SK-N-SH (cell line): ENCODE data around the gene ZNF185.

Experiments used
- EZH2phosphoT487 ChIP-seq: fragments of 200-600 bp; sonication (generic); IDR thresholded peaks from 2 replicates; pipeline ENCODE4 v1.6.1; 2017; ENCODE audit warnings: low read depth, mixed run types, mild to moderate bottlenecking, antibody characterized with exemption, moderate library complexity, borderline replicate concordance
- FOXJ3 ChIP-seq: sonication (generic); formaldehyde crosslinking; IDR thresholded peaks from 2 replicates; pipeline ENCODE4 v1.5.1; 2020; ENCODE audit warnings: mild to moderate bottlenecking, missing genetic modification reagents
- MAX ChIP-seq: IDR thresholded peaks from 2 replicates; pipeline ENCODE4 v1.4.0; 2012; ENCODE audit warnings: low read depth
- MXI1 ChIP-seq: IDR thresholded peaks from 2 replicates; pipeline ENCODE4 v1.6.1; 2012; ENCODE audit warnings: mild to moderate bottlenecking, low read depth, low read length, improper control_type of control experiment
- PBX3 ChIP-seq: IDR thresholded peaks from 2 replicates; pipeline ENCODE4; 2012
- POLR2AphosphoS5 ChIP-seq: IDR thresholded peaks from 2 replicates; pipeline ENCODE4 v1.6.1; 2012; ENCODE audit warnings: low read depth, low read length
- RAD21 ChIP-seq: IDR thresholded peaks from 2 replicates; pipeline ENCODE4 v1.6.1; 2012; ENCODE audit warnings: mild to moderate bottlenecking, low read length
- RCOR1 ChIP-seq: fragments of 150-350 bp; IDR thresholded peaks from 2 replicates; pipeline ENCODE4 v1.6.1; 2017; ENCODE audit warnings: antibody characterized with exemption, low read length
- TAF1 ChIP-seq: IDR thresholded peaks from 2 replicates; pipeline ENCODE4 v1.6.1; 2012; ENCODE audit warnings: low read depth, mild to moderate bottlenecking, low read length, moderate library complexity, borderline replicate concordance
- USF1 ChIP-seq: IDR thresholded peaks from 2 replicates; pipeline ENCODE4 v1.4.0; 2012; ENCODE audit warnings: low read depth, borderline replicate concordance
- YY1 ChIP-seq: IDR thresholded peaks from 2 replicates; pipeline ENCODE4 v1.4.0; 2012; ENCODE audit warnings: low read depth, mild to moderate bottlenecking
- ZBTB33 ChIP-seq: IDR thresholded peaks from 2 replicates; pipeline ENCODE4 v1.4.0; 2012; ENCODE audit warnings: low read depth, borderline replicate concordance
- TF ChIP-seq, protein P1 (sequence below): fragments of 200-600 bp; sonication (generic); IDR thresholded peaks from 2 replicates; pipeline ENCODE4 v1.6.1; 2017; ENCODE audit warnings: antibody characterized with exemption, mild to moderate bottlenecking, moderate library complexity

DNA sequence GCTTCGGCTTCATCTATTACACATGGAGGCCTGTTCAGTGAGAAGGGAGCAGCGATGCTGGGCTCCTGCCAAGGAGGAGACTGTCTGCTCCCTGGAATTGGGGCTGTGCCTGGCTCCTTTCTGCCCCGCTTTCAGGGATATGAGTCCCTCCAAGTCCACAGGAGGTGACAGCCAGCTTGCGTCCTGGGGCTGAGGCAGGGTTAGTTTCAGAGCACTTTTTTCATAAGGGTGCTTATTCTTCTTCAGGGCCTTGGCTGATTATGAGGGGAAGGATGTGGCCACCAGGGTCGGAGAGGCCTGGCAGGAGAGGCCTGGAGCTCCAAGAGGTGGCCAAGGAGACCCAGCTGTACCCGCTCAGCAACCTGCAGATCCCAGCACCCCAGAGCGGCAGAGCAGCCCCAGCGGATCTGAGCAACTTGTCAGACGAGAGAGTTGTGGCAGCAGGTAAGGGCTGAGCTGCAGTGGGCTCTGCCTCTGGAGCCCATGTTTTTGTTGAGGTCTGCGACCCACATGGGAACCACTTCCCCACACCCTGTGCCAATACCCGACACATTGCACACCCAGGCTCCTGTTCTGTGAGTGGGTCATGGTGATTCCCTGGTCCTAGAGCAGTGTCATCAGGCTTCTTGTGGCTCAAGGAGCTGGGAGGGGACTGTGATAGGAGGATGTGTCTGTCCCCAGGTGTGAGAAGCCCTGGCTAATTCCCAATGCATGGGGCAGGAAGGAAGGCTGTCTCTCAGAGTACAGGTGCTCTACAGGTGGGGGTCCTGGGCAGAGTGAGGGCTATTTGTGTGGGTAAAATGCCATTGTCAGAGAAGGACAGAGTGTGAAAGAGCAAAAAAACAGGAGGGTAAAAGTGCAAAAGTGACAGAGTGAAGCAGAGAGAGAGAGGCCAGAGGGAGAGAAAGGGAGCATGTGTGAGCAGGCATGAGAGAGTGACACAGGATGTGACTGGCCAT is 47.4 kb downstream of the ZNF185 start:
- TF ChIP-seq, protein P1, sequence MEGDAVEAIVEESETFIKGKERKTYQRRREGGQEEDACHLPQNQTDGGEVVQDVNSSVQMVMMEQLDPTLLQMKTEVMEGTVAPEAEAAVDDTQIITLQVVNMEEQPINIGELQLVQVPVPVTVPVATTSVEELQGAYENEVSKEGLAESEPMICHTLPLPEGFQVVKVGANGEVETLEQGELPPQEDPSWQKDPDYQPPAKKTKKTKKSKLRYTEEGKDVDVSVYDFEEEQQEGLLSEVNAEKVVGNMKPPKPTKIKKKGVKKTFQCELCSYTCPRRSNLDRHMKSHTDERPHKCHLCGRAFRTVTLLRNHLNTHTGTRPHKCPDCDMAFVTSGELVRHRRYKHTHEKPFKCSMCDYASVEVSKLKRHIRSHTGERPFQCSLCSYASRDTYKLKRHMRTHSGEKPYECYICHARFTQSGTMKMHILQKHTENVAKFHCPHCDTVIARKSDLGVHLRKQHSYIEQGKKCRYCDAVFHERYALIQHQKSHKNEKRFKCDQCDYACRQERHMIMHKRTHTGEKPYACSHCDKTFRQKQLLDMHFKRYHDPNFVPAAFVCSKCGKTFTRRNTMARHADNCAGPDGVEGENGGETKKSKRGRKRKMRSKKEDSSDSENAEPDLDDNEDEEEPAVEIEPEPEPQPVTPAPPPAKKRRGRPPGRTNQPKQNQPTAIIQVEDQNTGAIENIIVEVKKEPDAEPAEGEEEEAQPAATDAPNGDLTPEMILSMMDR, result no peak
- TF ChIP-seq FOXJ3 (CRISPR knock-in tag) (no peak), EZH2phosphoT487 (no peak), ZBTB33 (no peak), USF1 (no peak), RCOR1 (no peak), MXI1 (no peak), POLR2AphosphoS5 (no peak), PBX3 (no peak), YY1 (no peak), TAF1 (no peak), MAX (no peak), RAD21 (no peak)
